ENCODE measurements around the gene ECSIT. TPM values are rescaled to one million over a fixed set of nuclear protein-coding genes. Genes with fewer than 3 reads are reported as not detected.
A peak's percentile ranks its signal among the peaks of the same experiment; 100 is the strongest.

ECSIT gene
- total RNA-seq, 2 experiments from 2014 or later, result 37.2 to 44.6 TPM

DNA sequence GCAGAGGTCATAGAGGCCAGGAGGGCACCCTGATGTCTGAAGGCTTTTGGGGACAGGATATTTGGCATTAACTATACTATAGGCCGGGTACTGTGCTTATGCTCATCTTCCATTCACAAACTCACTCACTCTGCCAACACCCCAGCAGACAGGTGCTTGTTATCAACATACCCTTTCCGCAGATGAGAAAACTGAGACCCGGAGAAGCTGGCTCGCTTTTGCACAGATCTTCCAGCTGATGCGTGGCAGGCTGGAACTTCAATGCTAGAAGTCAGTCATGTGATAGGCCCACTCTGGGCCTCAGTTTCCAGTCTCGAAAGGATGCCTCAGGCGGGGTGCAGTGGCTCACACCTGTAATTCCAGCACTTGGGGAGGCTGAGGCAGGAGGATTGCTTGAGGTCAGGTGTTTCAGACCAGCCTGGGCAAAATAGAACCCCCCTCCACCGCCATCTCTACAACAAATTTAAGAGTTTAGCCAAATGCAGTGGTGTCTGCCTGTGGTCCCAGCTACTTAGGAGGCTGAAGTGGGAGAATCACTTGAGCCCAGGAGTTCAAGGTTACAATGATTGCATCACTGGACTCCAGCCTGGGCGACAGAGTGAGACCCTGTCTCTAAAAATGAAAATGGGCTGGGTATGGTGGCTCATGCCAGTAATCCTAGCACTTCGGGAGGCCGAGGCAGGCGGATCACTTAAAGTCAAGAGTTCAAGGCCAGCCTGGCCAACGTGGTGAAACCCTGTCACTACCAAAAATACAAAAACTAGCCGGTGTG lies 19.2 kb upstream of the ECSIT start:
- ATAC-seq, result no peak
- POLR2A ChIA-PET, result no interaction called here

DNA sequence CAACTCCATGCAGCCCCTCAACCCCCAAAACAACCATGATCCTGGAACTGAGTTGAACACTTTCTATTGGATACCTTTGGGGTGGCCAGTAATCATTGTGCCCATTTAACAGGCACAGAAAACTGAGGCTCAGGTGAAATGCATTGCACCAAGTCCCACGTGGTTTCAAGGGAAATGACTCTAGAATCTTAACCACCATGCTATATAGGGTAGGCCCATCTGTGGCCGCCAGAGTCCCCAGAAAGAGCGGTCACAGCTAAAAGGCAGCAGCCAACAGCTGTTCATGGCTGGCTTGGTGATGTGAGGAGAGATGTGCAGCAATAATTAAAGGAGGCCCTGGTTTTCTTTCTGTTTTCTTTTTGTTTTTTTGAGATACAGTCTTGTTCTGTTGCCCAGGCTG lies 12.3 kb upstream of the ECSIT start:
- no peaks in the 10 kb centered on the region for H3K36me3 Mint-ChIP-seq (ENCODE audit: low read depth)
- no peak overlapping the region for H3K27ac Mint-ChIP-seq
- peaks cover 19% of the 10 kb centered on the region for H3K27me3 Mint-ChIP-seq
- H3K4me3 Mint-ChIP-seq, result no peak overlapping the region
- ATAC-seq (peak; percentile 40), DNase-seq (no peak)
- ChIA-PET CTCF (interaction anchor here (1.1 kb wide), 1 partner anchor 59 kb away, joined by 4 read pairs; no protein-coding TSS in a partner anchor), POLR2A (no interaction called here)
- H3K9me3 Mint-ChIP-seq (ENCODE audit: low read depth), result no peaks in the 10 kb centered on the region
- intact Hi-C loops (cut with DNase I, micrococcal nuclease), result no loop called here
- H3K4me1 Mint-ChIP-seq, result no peaks in the 10 kb centered on the region

More for the DNA sequence above, 19.2 kb upstream of the ECSIT start:
- intact Hi-C loops (cut with DNase I, micrococcal nuclease), result no loop called here
- Mint-ChIP-seq H3K27ac (no peak overlapping the region), H3K9me3 (ENCODE audit: low read depth) (no peaks in the 10 kb centered on the region), H3K36me3 (ENCODE audit: low read depth) (peaks cover 3% of the 10 kb centered on the region), H3K4me3 (no peak overlapping the region), H3K4me1 (no peaks in the 10 kb centered on the region), H3K27me3 (no peaks in the 10 kb centered on the region)
- no peak for DNase-seq
- CTCF ChIA-PET, result no interaction called here

DNA sequence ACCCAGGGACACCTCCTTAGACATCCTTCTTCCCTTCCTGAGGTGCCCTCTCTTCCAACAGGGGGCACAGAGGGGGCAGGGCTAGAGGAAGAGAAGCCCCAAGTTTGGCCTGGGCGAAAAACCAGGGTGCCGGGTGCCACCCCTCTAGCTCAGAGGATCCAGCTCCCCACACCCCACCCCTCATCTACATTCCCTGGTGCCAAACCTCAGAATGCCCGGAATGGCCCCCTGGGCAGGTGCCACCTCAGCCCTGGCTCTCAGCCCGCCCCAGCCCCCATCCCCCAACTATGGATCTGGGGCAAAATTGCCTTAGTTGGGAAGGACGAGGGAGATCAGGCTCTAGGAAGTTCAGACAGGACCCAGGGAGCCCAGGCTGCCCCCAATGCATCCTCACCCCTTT lies 11.7 kb upstream of the ECSIT start:
- H3K4me1 Mint-ChIP-seq, result peaks cover 3% of the 10 kb centered on the region
- no peak for DNase-seq
- H3K27me3 Mint-ChIP-seq, result peaks cover 19% of the 10 kb centered on the region
- H3K4me3 Mint-ChIP-seq, result no peak overlapping the region
- H3K27ac Mint-ChIP-seq, result no peak overlapping the region
- ChIA-PET POLR2A (no interaction called here), CTCF (interaction anchor here (1.1 kb wide), 1 partner anchor 58 kb away, joined by 4 read pairs; no protein-coding TSS in a partner anchor)
- H3K36me3 Mint-ChIP-seq (ENCODE audit: low read depth), result no peaks in the 10 kb centered on the region
- intact Hi-C loops (cut with DNase I, micrococcal nuclease), result no loop called here
- ATAC-seq, result no peak
- H3K9me3 Mint-ChIP-seq (ENCODE audit: low read depth), result no peaks in the 10 kb centered on the region

DNA sequence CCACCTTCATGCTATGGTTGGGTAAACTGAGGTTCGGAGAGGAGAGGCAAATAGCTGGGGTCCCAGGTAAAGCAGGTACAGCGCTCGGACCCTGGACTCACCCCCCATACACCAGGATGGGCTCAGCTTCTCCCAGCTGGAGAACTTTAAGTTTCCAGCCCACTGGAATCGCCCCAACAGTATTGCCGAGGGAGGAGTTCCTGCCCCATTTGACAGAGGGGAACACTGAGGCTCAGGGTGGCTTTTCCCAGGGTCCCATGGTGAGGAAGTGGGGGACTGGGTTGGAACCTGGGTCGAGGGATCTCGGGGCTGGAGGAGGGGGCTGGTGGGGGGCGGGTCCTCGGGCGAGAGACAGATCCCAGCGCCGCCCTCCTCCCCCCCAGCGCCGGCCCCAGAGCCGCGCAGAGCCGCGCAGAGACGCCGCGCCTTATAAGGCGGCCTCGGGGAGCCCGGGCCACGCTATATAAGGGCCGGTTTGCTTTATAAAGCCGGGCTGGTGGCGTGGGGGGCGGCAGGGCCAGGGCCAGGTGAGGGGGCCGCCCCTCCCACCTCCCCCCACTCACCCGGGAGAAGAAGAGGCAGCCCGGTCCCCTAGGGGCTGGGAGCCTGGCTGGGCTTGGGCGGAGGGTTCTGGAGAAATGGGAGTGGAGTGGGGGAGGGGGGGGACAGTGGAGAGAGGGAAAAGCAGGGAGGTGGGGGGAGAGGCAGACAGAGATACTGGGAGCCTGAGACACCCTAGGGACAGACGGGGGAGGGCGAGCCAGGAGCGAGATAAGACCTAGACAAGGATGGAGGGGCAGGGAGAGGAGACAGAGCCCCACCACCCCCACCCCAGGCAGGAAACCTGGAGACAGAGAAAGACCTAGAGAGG lies 10.8 kb upstream of the ECSIT start:
- intact Hi-C loops (cut with DNase I, micrococcal nuclease), result no loop called here
- DNase-seq, result no peak
- Mint-ChIP-seq H3K36me3 (ENCODE audit: low read depth) (no peaks in the 10 kb centered on the region), H3K9me3 (ENCODE audit: low read depth) (no peaks in the 10 kb centered on the region), H3K27me3 (peaks cover 19% of the 10 kb centered on the region), H3K4me3 (no peak overlapping the region), H3K4me1 (peaks cover 5% of the 10 kb centered on the region), H3K27ac (no peak overlapping the region)
- ChIA-PET POLR2A (no interaction called here), CTCF (no interaction called here)
- ATAC-seq, result no peak

DNA sequence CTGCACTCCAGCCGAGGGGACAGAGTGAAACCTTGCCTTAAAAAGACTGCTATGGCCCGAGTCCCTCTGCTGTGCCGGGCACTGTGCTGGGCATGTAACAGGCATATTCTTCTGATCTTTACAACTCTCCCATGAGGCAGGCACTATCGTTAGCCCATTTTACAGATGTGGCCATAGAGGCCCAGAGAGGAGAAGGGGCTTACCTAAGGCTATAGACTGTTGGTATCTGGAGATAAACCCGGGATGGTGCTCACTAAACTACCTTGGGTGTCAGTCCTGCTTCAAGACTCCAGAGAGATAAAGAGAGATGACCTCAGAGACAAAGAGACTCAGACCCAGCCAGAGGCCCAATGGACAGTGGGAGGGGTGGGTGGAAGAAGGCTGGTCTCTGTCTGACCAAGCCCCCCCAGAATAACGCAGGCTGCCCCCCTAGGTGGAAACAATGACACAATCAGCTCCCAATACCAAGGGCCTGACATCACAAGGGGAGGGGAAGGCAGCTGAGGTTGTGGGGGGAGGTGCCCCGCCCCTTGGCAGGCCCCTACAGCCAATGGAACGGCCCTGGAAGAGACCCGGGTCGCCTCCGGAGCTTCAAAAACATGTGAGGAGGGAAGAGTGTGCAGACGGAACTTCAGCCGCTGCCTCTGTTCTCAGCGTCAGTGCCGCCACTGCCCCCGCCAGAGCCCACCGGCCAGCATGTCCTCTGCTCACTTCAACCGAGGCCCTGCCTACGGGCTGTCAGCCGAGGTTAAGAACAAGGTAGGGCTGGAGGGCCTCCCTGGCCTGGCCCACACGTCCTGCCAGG lies 9.5 kb upstream of the ECSIT start, which contains the start of gene CNN1:
CNN1 (plus strand) TSS at position 620 of the 805 bp plus-strand sequence; CDS start at position 697, 77 bp downstream.
- CTCF ChIA-PET, result no interaction called here
- ATAC-seq (no peak), DNase-seq (no peak)
- H3K4me1 Mint-ChIP-seq, result peaks cover 5% of the 10 kb centered on the region
- POLR2A ChIA-PET, result no interaction called here
- no peaks in the 10 kb centered on the region for H3K9me3 Mint-ChIP-seq (ENCODE audit: low read depth)
- H3K36me3 Mint-ChIP-seq (ENCODE audit: low read depth), result no peaks in the 10 kb centered on the region
- intact Hi-C loops (cut with DNase I, micrococcal nuclease), result no loop called here
- H3K27me3 Mint-ChIP-seq, result peaks cover 19% of the 10 kb centered on the region
- no peak within 1 kb of the TSS for H3K4me3 Mint-ChIP-seq
- no peak within 1 kb of the TSS for H3K27ac Mint-ChIP-seq

DNA sequence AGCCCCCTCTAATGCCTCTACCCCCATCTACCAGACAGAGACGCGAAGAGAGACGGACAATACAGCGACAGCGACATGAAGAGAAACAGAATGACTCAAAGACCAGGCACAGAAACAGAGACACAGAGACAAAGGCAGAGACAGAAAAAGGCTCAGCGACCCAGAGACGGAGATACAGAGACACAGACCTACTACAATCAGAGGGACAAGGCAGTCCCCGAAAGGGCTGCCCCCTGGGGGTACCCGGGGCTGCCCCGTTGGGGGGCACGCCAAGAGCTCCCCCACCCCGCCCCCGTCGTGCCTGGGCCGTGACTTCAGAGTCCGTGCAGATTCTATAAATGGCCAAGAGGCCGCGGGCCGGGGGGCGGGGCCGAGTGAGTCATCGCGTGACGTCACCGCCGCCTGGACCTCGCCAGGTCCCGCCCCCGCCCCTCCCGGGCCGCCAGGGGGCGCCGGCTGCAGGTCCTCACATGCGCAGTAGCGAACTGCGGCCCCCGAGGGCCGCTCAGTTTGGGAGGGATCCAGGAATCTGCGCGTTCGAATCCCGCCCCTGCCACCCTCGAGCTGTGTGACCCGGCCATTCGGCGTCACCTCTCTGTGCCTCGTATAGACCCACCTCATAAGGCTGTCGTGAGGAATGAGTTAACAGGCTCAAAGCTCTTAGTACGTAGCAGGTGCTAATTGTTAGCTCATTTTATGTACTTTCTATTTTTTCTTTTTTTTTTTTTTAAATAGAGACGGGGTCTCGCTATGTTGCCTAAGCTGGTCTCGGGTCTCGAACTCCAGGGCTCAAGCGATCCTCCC lies 7.1 kb upstream of the ECSIT start:
- intact Hi-C loops (cut with DNase I, micrococcal nuclease), result loop anchor here in 1 of 2 experiments (1.0 to 2.0 kb wide), 8 partner anchors 23 to 447 kb away; partner anchors contain the start of genes ELOF1, LDLR, ZNF627 and ZNF653
- Mint-ChIP-seq H3K4me3 (peak overlapping the region; percentile 2), H3K9me3 (ENCODE audit: low read depth) (no peaks in the 10 kb centered on the region), H3K27me3 (peaks cover 14% of the 10 kb centered on the region), H3K4me1 (peaks cover 17% of the 10 kb centered on the region), H3K27ac (peak overlapping the region; percentile 51), H3K36me3 (ENCODE audit: low read depth) (no peaks in the 10 kb centered on the region)
- ATAC-seq, result peak; percentile 76
- ChIA-PET CTCF (interaction anchor here (0.5 to 1.8 kb wide), 11 partner anchors 23 to 950 kb away, joined by 3 to 8 read pairs (median 4); partner anchors contain the start of genes ELOF1, ODAD3 and PRKCSH), POLR2A (interaction anchor here (1.2 kb wide), 1 partner anchor 23 kb away, joined by 4 read pairs; the partner anchor contains the start of gene ELOF1)
- DNase-seq, result peak; percentile 94

DNA sequence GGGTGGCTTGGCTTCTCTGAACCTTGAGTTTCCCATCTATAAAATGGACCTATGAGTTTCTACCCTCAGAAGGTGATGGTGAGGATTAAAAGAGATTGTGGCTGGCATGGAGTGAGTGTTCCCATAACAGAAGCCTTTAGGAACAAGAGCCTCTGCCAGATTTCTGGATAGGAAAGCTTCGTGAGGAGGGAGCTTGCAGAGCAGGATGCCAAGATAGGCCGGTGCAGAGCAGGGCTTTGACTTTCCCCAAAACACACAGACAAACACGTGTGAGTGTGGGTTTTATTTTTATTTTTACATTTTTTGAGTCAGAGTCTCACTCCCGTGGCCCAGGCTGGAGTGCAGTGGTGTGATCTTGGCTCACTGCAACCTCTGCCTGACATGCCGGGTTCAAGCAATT lies 6.0 kb upstream of the ECSIT start:
- H3K36me3 Mint-ChIP-seq (ENCODE audit: low read depth), result no peaks in the 10 kb centered on the region
- intact Hi-C loops (cut with DNase I, micrococcal nuclease), result loop anchor here in 1 of 2 experiments (5.0 kb wide), 1 partner anchor 52 kb away; no protein-coding TSS in a partner anchor
- ATAC-seq, result no peak
- POLR2A ChIA-PET, result interaction anchor here (0.5 kb wide), 1 partner anchor 60 kb away, joined by 7 read pairs; no protein-coding TSS in a partner anchor
- no peak for DNase-seq
- CTCF ChIA-PET, result no interaction called here
- no peak overlapping the region for H3K27ac Mint-ChIP-seq
- H3K9me3 Mint-ChIP-seq (ENCODE audit: low read depth), result no peaks in the 10 kb centered on the region
- no peak overlapping the region for H3K4me3 Mint-ChIP-seq
- H3K4me1 Mint-ChIP-seq, result peaks cover 19% of the 10 kb centered on the region
- peaks cover 9% of the 10 kb centered on the region for H3K27me3 Mint-ChIP-seq

DNA sequence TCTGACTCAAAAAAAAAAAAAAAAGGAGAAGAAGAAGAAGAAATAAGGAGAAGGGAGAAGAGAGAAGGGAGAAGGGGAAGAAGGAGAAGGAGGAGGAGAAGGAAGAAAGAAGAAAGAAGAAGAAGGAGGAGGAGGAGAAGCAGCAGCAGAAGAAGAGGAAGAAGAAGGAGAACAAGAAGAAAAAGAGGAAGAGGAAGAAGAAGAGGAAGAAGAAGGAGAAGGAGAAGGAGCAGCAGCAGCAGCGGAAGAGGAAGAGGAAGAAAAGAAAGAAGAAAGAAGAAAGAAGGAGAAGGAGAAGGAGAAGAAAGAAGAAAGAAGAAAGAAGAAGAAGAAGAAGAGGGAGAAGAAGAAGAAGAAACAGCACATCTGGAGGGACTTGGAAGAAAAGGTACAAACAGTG lies 5.6 kb upstream of the ECSIT start:
- no peaks in the 10 kb centered on the region for H3K9me3 Mint-ChIP-seq (ENCODE audit: low read depth)
- no peak overlapping the region for H3K4me3 Mint-ChIP-seq
- CTCF ChIA-PET, result no interaction called here
- DNase-seq (no peak), ATAC-seq (no peak)
- H3K4me1 Mint-ChIP-seq, result peaks cover 19% of the 10 kb centered on the region
- intact Hi-C loops (cut with DNase I, micrococcal nuclease), result loop anchor here in 1 of 2 experiments (5.0 kb wide), 1 partner anchor 53 kb away; no protein-coding TSS in a partner anchor
- H3K36me3 Mint-ChIP-seq (ENCODE audit: low read depth), result no peaks in the 10 kb centered on the region
- H3K27ac Mint-ChIP-seq, result no peak overlapping the region
- peaks cover 9% of the 10 kb centered on the region for H3K27me3 Mint-ChIP-seq
- POLR2A ChIA-PET, result no interaction called here

DNA sequence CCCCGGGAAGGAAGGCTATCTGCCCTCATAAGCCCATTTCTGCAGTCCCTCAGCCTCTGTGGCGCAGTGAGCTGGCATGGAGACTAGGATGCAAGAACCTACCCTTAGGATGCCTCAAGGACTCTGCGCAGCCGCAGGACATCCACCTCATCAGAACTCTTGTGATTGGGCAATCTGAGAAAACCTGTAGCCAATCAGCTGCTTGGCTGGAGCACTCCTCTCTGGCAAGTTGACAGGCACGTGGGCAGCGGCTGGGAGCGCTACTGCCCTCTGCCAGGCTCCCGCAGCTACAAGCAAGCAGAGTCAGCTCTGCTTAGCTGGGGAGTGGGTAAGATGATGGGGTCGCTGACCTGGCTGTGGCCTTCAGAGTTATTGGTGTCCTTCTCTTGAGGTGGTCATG lies 1.5 kb upstream of the ECSIT start:
- intact Hi-C loops (cut with DNase I, micrococcal nuclease), result loop anchor here in 1 of 2 experiments (5.0 kb wide), 1 partner anchor 57 kb away; no protein-coding TSS in a partner anchor
- POLR2A ChIA-PET, result no interaction called here
- H3K27ac Mint-ChIP-seq, result no peak overlapping the region
- peak; percentile 79 for DNase-seq
- peak; percentile 7 for ATAC-seq
- peaks cover 28% of the 10 kb centered on the region for H3K4me1 Mint-ChIP-seq
- no peak overlapping the region for H3K4me3 Mint-ChIP-seq
- no peaks in the 10 kb centered on the region for H3K9me3 Mint-ChIP-seq (ENCODE audit: low read depth)
- CTCF ChIA-PET, result no interaction called here
- peaks cover 7% of the 10 kb centered on the region for H3K36me3 Mint-ChIP-seq (ENCODE audit: low read depth)
- H3K27me3 Mint-ChIP-seq, result no peaks in the 10 kb centered on the region

DNA sequence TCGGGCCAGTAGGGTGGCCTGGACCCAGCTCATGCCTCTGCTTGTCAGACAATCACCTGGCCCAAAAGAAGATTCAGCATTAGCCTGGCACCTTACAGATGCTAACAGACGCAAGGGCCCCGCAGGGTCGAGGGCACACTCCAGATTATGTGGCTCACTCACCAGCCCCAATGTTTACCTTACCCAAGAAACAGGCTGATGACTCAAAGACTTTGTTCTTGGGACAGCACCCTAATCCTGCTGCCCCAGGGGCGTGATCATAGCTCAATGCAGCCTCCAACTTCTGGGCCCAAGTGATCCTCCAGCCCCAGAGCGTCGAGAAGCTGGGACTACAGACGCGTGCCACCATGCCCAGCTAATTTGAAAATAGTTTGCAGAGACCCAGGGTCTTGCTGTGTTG lies 9.8 kb downstream of the ECSIT start:
- ATAC-seq (no peak), DNase-seq (no peak)
- Mint-ChIP-seq H3K4me3 (no peak overlapping the region), H3K9me3 (ENCODE audit: low read depth) (no peaks in the 10 kb centered on the region), H3K4me1 (no peaks in the 10 kb centered on the region), H3K27me3 (no peaks in the 10 kb centered on the region), H3K27ac (no peak overlapping the region), H3K36me3 (ENCODE audit: low read depth) (peaks cover 17% of the 10 kb centered on the region)
- ChIA-PET CTCF (interaction anchor here (0.6 kb wide), 1 partner anchor 142 kb away, joined by 3 read pairs; no protein-coding TSS in a partner anchor), POLR2A (no interaction called here)
- intact Hi-C loops (cut with DNase I, micrococcal nuclease), result no loop called here
